GM21528 (cell line): Measurements from ENCODE around the gene CNTFR.
"Not testable (repeated sequence)": the region's sequence is repeated elsewhere in the genome, so short reads cannot be mapped to it uniquely, and the experiment has no call there.

Experiments
- ATAC-seq: cut with Tn5 transposase; IDR thresholded peaks from one replicate; pipeline ENCODE4 v1.9.1; 2021; ENCODE audit warnings: mild to moderate bottlenecking, moderate library complexity; ENCODE audit not compliant: unreplicated experiment, low FRiP score

CNTFR gene, protein sequence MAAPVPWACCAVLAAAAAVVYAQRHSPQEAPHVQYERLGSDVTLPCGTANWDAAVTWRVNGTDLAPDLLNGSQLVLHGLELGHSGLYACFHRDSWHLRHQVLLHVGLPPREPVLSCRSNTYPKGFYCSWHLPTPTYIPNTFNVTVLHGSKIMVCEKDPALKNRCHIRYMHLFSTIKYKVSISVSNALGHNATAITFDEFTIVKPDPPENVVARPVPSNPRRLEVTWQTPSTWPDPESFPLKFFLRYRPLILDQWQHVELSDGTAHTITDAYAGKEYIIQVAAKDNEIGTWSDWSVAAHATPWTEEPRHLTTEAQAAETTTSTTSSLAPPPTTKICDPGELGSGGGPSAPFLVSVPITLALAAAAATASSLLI

GRCh38 chr9:34589636-34590380 is at the start of gene CNTFR:
Gene CNTFR, minus strand, starts transcription at chr9:34589724. Its CDS starts 20,743 bp downstream, at chr9:34568981.
- ATAC-seq: no peak

DNA sequence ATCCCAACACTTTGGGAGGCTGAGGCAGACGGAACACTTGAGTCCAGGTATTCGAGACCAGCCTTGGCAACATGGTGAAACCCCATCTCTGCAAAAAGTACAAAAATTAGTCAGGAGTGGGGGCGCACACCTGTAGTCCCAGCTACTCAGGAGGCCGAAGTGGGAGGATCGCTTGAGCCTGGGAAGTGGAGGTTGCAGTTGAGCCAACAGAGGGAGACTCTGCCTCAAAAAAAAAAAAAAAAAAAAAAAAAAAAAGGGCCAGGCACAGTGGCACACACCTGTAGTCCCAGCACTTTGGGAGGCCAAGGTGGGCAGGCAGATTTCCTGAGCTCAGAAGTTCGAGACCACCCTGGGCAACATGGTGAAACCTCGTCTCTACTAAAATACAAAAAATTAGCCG is 49.8 kb upstream of the CNTFR start:
- not testable (repeated sequence) for ATAC-seq

- no peak for ATAC-seq
Observed at GRCh38 chr9:34638138-34638445, 48.6 kb upstream of the CNTFR start.

DNA sequence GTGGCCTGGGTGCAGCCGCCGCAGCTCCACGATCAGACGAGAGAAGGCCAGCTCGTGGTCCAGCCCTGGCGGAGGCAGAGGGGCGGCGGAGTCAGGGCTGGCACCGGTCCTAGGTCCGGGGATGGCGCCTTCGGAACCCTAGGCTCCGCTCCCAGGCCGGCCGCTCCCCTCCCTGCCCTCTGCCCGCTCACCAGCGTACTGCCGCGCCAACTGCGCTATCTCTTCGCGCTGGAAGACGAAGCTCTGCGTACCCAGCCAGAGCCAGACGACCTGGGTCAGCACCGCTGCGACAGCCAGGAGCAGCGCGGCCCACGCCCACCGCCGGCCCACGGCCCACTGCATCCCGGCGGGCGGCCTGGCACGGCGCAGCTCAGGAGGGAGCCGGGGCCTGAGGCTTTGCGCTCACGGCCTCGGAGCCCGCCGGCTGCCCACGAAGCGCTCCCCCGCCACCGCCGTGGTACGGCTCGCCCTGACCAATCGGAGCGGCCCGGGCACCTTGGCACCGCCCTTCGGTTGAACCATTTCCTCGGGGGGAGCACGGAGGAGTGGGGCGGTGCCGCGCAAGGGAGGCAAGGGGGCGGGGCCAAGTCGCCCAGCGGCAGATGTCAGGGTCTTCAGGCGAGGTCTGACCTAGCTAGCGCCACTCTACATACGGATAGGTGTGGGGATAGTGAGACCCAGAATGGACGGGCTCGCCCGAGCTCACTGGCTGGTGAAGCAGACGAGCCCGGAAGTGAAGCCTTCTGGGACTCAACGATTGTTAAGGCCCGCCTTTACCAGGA is 48.0 kb upstream of the CNTFR start, which contains the start of gene SIGMAR1:
TSS of gene SIGMAR1 (minus strand) at position 432 of the 782 bp plus-strand sequence. CDS start at position 342, 90 bp downstream.
- peak; percentile 83 for ATAC-seq

- peak; percentile 3 for ATAC-seq
Observed at GRCh38 chr9:34636791-34637355, 47.3 kb upstream of the CNTFR start.

DNA sequence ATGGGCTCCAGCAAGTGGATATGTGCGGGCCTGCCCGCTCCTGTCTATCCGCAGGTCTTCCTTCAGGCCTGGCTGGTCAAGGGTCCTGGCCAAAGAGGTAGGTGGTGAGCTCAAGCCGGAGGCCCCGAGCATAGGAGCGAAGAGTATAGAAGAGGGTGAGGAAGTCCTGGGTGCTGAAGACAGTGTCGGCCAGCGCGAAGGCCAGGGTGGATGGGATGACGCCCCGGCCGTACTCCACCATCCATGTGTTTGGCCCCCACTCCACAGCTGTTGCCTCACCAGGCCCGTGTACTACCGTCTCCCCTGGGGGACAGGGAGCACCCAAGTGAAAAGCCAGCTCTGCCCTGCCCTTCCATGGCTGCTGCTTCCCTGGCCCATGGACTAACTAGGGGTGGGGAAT is 46.0 kb upstream of the CNTFR start:
- no peak for ATAC-seq

- no peak for ATAC-seq
Observed at GRCh38 chr9:34634551-34635248, 45.2 kb upstream of the CNTFR start.

DNA sequence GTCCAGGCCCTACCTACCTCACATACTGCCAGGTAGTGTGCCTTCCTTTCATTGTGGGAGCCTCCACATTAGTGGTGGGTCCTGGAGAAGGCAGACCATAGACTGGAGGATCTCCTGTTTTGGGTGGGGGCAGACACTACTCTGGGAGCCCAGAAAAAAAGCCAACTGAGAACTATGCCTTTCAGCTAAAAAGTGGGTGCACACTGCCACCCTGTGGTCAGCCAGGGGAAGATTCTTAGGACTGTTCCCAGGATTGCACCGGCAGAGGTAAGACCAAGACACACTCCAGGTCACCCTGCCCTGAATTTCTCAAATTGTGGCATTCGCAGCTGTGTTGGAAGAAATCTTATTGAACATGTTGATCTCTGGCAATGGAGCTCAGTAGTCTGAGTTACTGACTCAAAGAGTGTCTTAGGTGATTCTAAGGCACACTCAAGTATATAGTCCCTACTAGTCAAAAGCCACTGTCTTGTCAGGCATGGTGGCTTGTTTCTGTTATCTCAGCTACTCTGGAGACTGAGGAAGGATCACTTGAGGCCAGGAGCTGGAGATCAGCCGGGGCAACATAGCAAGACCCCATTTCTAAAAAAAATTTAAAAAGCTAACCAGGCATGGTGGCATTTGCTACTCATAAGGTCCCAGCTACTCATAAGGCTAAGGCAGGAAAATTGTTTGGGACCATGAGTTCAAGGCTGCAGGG is 44.5 kb upstream of the CNTFR start:
- ATAC-seq: no peak

DNA sequence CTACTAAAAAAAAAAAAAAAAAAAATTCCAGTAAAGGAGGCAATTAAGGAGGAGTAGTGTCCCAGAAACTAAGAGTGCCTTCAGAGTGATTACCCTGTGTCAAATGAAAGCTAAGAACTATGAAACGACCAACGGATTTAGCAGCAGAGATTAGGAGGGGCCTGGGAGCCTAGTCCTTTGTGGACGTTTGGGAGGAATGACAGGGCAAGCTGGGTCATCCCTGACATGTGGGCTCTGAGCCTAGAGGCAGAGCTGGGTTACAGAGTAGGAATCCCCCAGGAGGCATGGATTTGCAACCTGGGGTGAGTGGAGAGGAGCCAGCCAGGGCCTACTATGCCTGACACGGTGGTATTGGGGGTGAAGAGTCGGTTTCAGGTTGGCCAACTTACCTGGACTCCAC is 43.6 kb upstream of the CNTFR start:
- ATAC-seq: no peak

DNA sequence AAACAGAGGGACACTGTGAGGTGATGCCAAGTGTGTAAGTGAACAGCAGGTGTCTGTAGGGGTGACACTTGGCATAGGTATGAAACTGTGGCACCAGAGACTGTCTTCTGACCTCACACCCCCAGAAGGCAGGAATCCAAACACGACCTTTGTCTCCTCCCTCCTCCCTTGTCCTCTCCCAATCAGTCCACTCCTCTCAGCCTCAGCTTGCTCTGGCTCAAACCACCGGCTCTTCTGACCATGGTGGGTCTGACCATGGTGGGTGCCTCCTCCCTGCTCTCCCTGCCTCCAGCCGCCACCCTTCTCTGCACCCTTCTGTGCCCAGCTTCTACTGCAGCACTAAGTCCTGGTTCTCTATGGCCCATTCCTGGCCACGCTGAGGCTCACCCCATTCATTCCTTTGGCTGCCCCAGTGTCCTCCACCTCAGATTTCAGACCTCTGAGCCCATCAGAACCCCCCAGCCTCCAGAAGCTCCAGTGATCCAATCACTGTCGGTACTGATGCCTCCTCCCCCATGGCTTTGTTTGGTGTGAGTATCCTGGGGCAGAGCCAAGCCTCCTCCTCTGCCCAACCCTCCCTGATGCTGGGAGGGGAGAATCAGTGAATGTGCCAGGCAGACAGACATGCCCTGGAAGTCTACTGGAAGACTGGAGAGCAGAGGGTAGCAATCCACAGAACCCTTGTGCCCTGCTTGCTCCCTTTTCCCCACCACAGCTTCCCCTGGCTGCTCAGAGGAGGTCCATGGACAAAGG is 41.1 kb upstream of the CNTFR start:
- no peak for ATAC-seq

DNA sequence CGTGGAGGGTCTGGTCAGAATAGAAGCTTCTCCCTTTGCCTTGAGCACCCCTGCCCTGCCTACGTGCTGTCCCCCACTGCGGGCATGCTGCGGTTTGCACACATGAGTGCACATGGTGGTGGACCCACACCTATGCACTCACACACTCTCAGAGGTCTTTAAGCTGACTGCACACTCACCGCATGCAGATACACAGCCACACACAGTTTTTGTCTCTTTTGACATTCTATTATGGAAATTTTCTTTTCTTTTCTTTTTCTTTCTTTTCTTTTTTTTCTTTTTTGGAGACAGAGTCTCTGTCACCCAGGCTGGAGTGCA is 39.9 kb upstream of the CNTFR start:
- no peak for ATAC-seq

GRCh38 chr9:34628656-34629490 is 39.3 kb upstream of the CNTFR start, which contains the start of gene ARID3C:
Gene ARID3C, minus strand, starts transcription at chr9:34629066. Its CDS starts 1,052 bp downstream, at chr9:34628014.
- no peak for ATAC-seq

GRCh38 chr9:34627716-34628655 is 38.5 kb upstream of the CNTFR start:
- no peak for ATAC-seq

DNA sequence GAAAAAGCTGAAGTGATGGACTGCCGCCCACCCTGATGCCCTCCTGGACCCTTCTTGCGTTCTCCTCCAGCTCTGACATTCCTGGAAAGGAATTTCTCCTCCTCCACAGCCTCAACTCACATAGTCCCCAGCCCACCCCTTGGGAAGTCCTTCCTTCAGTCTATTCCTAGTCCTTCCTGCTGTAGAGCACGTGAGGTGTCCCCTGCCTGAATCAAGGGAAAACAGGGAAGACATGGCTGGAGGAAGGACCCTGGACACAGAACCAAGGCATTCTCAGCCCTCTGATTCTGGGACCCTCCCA is 35.6 kb upstream of the CNTFR start:
- ATAC-seq: no peak

DNA sequence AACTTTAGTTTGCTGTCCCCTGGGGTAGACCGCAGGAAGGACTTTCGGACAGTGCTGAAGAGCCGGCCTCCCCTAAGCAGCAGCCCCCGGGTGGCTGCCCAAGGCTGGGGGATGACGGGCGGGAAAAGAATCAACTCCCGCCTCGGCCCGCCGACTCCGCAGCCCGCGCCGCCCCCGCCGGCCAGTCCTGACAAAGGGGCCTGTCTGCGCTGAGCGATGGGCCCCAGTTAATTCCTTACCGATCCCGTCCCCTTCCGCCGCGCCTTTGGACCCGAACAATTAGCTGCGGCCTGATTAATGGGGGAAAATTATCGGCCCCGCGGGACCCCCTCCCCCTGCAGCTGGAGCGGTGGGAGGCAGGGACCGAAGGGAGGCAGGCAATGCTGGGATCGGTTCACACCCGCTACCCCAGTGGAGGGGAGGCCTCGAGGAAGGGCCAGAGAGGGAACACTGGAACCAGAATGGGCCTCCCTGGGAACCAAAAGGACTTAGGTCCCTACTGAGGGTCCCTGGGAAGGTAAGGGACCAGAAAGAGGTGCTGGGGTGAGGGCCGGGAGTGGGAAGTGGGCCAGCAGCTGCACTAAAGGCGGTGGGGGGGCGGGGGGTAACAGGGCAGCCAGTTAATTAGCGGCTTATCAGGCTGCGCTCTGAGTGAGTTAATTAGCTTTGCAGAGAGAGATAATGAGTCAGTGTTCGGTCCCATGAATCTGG is 35.1 kb upstream of the CNTFR start:
- no peak for ATAC-seq

GRCh38 chr9:34623374-34624235 is 34.1 kb upstream of the CNTFR start:
- no peak for ATAC-seq
